ENCODE measurements around the gene USP34.
"Not testable (repeated sequence)": the region's sequence is repeated elsewhere in the genome, so short reads cannot be mapped to it uniquely, and the experiment has no call there.

USP34 gene

DNA sequence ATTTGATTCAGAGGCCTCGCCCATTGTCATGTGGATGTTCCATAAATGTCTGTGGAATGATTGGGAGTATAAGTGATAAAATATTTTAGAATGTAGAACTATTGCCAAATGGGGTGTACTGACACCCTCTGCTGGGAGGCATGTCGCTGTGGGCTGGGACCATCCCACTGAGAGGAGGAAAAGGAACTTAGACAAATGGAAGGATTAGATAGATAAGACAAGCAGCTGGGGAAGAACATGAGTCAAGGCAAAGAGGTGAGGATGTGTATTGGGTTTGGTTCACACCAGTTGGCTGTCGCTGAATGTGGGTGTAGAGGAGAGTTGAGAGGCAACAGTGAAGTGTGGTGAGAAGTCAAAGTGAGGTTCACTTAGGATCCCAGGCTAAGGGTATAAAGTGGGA is 304.9 kb downstream of the USP34 start:
- no peaks in the 10 kb centered on the region for H3K9me3 Mint-ChIP-seq
- peaks cover 3% of the 10 kb centered on the region for H3K27me3 Mint-ChIP-seq (ENCODE audit: low read depth)
- H3K27ac Mint-ChIP-seq, result no peak overlapping the region
- no peaks in the 10 kb centered on the region for H3K4me1 Mint-ChIP-seq
- peaks cover 48% of the 10 kb centered on the region for H3K36me3 Mint-ChIP-seq (ENCODE audit: low read depth)
- H3K4me3 Mint-ChIP-seq, result no peak overlapping the region
- TF ChIP-seq, protein P1, sequence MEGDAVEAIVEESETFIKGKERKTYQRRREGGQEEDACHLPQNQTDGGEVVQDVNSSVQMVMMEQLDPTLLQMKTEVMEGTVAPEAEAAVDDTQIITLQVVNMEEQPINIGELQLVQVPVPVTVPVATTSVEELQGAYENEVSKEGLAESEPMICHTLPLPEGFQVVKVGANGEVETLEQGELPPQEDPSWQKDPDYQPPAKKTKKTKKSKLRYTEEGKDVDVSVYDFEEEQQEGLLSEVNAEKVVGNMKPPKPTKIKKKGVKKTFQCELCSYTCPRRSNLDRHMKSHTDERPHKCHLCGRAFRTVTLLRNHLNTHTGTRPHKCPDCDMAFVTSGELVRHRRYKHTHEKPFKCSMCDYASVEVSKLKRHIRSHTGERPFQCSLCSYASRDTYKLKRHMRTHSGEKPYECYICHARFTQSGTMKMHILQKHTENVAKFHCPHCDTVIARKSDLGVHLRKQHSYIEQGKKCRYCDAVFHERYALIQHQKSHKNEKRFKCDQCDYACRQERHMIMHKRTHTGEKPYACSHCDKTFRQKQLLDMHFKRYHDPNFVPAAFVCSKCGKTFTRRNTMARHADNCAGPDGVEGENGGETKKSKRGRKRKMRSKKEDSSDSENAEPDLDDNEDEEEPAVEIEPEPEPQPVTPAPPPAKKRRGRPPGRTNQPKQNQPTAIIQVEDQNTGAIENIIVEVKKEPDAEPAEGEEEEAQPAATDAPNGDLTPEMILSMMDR (IDR thresholded peaks at IDR 0.05; ENCODE audit: unreplicated experiment in 3 of 3), result no peak

DNA sequence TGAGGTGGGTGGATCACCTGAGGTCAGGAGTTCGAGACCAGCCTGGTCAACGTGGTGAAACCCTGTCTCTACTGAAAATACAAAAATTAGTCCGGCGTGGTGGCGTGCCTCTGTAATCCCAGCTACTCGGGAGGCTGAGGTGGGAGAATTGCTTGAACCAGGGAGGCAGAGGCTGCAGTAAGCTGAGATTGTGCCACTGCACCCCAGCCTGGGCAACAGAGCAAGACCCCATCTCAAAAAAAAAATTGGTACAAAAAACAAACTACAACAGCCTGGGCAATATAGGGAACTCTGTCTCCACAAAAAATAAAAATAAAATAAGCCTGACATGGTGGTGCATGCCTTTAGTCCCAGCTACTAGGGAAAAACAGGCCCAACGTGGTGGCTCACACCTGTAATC is 305.8 kb downstream of the USP34 start:
- not testable (repeated sequence) for H3K27ac Mint-ChIP-seq; H3K4me3 Mint-ChIP-seq; H3K27me3 Mint-ChIP-seq (ENCODE audit: low read depth)

DNA sequence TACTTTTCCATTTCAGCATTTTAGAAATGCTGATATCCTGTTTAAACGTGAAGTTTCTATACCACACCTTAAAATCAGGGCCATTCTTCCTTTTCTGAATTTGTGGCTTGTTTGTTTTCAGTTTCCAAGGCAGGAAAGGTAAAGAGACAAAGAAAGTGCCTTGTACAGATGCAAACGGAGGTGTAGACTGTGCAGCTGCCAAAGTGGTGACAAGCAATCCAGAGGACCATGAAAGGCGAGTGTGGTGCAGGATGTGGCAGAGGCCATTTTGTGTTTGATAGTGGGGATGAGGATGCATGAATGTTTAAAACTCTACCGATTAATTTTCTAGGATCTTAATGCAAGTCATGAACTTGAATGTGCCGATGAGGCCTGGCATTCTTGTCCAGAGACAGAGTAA is 308.2 kb downstream of the USP34 start:
- H3K4me3 Mint-ChIP-seq, result no peak overlapping the region
- peaks cover 6% of the 10 kb centered on the region for H3K9me3 Mint-ChIP-seq
- H3K27ac Mint-ChIP-seq, result no peak overlapping the region
- peaks cover 64% of the 10 kb centered on the region for H3K36me3 Mint-ChIP-seq (ENCODE audit: low read depth)
- no peaks in the 10 kb centered on the region for H3K4me1 Mint-ChIP-seq
- TF ChIP-seq, protein P1 (IDR thresholded peaks at IDR 0.05; ENCODE audit: unreplicated experiment in 3 of 3), result no peak
- H3K27me3 Mint-ChIP-seq (ENCODE audit: low read depth), result peaks cover 3% of the 10 kb centered on the region

More for the DNA sequence above, 305.8 kb downstream of the USP34 start:
- H3K36me3 Mint-ChIP-seq (ENCODE audit: low read depth), result peaks cover 53% of the 10 kb centered on the region
- not testable (repeated sequence) for H3K9me3 Mint-ChIP-seq, H3K4me1 Mint-ChIP-seq

DNA sequence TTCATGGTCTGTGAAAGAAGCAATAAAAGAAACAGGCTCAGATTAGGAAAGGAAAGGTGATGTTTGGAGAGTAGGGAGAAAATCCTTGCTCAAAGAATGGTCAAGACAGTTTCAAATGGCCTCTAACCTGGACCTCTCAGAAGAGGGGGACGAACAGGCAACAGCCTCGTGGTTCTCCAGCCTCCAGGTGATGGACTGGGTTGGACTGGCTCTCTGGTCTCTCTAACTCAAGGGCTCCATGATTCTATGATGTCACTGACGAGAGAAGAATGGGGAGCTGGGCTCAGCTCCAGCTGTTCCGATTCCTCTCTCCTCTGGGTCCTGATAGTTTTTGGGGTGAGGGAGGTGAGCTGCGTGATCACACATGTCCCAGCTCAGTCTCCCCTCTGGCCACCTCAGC is 309.0 kb downstream of the USP34 start, which contains the start of gene C2orf74:
C2orf74 (plus strand) TSS at position 301 of the 400 bp plus-strand sequence. CDS start 327 bp downstream, outside the sequence.
- Mint-ChIP-seq H3K9me3 (peaks cover 6% of the 10 kb centered on the region), H3K27ac (no peak within 1 kb of the TSS), H3K4me3 (no peak within 1 kb of the TSS)

DNA sequence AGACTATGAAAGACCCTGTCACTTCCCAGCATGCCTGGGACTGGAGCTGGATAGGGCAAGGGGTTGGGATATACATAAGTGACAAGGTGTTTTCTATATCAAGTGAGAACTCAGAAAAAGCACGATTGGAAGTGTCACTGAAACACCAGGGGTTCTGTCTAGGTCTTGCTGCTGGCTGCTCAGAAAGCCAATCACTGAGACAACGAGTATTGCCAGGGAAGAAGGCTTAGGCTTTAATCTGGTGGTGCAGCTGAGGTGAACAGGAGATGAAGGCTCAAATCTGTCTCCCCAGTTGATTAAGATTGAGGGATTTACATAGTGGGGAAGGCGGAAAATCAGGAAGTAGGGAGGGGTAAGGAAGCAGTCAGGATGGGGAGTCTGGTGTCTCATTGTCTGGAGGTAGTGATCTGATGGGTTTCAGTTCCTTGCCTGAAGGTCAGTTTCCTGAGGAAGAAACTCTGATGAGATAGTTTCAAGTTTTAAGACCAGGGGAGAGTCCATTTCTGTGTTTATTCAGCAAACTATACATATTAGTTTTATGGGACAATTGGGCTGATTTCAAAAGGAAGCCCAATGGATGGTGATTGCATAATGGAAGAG is 312.4 kb downstream of the USP34 start:
- TF ChIP-seq, protein P1 (IDR thresholded peaks at IDR 0.05; ENCODE audit: unreplicated experiment in 3 of 3), result no peak
- no peak overlapping the region for H3K27ac Mint-ChIP-seq
- no peak overlapping the region for H3K4me3 Mint-ChIP-seq
- peaks cover 53% of the 10 kb centered on the region for H3K36me3 Mint-ChIP-seq (ENCODE audit: low read depth)
- no peaks in the 10 kb centered on the region for H3K27me3 Mint-ChIP-seq (ENCODE audit: low read depth)
- no peaks in the 10 kb centered on the region for H3K4me1 Mint-ChIP-seq
- peaks cover 6% of the 10 kb centered on the region for H3K9me3 Mint-ChIP-seq

More for the DNA sequence above, 309.0 kb downstream of the USP34 start, which contains the start of gene C2orf74:
- H3K27me3 Mint-ChIP-seq (ENCODE audit: low read depth), result peaks cover 3% of the 10 kb centered on the region
- peaks cover 67% of the 10 kb centered on the region for H3K36me3 Mint-ChIP-seq (ENCODE audit: low read depth)
- no peaks in the 10 kb centered on the region for H3K4me1 Mint-ChIP-seq
- TF ChIP-seq, protein P1 (IDR thresholded peaks at IDR 0.05; ENCODE audit: unreplicated experiment in 3 of 3), result no peak

DNA sequence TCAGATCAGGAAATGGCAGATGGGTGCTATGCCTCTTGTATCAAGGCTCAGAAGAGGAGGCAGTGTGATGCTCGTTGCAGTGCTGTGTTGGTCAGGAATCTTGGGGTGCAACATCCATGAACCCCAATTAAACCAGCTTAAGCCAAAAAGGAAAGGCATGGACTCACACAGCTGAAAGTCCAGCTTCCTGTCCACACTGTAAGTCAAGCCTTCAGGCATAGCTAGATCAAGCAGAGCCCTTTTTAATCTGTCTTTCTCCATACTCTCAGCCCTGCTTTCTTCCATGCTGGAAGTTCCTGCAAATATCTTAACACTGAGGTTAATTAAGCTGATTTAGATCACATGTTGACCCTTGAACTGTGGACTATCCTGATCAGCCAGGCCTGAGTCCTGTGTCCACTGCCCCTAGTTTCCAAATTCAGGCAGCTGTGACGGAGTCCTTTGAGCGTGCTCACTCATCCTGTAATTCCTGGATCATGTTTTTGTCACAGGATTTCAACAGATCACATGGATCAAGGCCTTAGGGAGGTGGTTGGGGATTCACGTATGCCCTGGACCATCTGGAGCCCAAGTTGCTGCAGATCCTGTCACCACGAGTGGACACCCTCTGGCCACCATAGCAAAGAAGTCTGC is 313.4 kb downstream of the USP34 start:
- Mint-ChIP-seq H3K36me3 (ENCODE audit: low read depth) (peaks cover 46% of the 10 kb centered on the region), H3K27ac (peak overlapping the region in 1 of 3 experiments; percentile 33), H3K4me3 (no peak overlapping the region), H3K27me3 (ENCODE audit: low read depth) (no peaks in the 10 kb centered on the region), H3K9me3 (peaks cover 6% of the 10 kb centered on the region), H3K4me1 (no peaks in the 10 kb centered on the region)
- TF ChIP-seq, protein P1 (IDR thresholded peaks at IDR 0.05; ENCODE audit: unreplicated experiment in 3 of 3), result no peak
